Uterus (tissue), 4 donors: Measurements from ENCODE around the gene PCAT7. TPM values are rescaled to one million over a fixed set of nuclear protein-coding genes. Genes with fewer than 3 reads are reported as not detected.
"Not testable (repeated sequence)": the region's sequence is repeated elsewhere in the genome, so short reads cannot be mapped to it uniquely, and the experiment has no call there.

Source experiments
- DNase-seq, 2 donors: peaks; one replicate each; pipeline ENCODE4 v3.0.0-alpha.2; 2019 to 2020
- H3K27ac ChIP-seq, 2 donors: fragments of 200-600 bp; sonication (generic); 1 replicate in 1 of 2; 2 replicates in 1 of 2; pipeline ENCODE4 v1.5.1; 2016 to 2018
- H3K27me3 ChIP-seq, 2 donors: fragments of 200-600 bp; sonication (generic); one replicate each; pipeline ENCODE4 v1.5.1; 2018 to 2019; ENCODE audit warnings: control low read depth in 1 of 2
- H3K36me3 ChIP-seq, 2 donors: fragments of 200-600 bp; sonication (generic); one replicate each; pipeline ENCODE4 v1.5.1; 2019; ENCODE audit warnings: control low read depth in 1 of 2
- H3K4me1 ChIP-seq, 2 donors: fragments of 200-600 bp; sonication (generic); one replicate each; pipeline ENCODE4 v1.5.1; 2018 to 2019; ENCODE audit warnings: control low read depth in 1 of 2
- H3K4me3 ChIP-seq, 2 donors: fragments of 200-600 bp; sonication (generic); 1 replicate in 1 of 2; 2 replicates in 1 of 2; pipeline ENCODE4 v1.5.1; 2018 to 2019; ENCODE audit warnings: mild to moderate bottlenecking in 1 of 2
- H3K9me3 ChIP-seq, 2 donors: fragments of 200-600 bp; sonication (generic); one replicate each; pipeline ENCODE4 v1.5.1; 2019; ENCODE audit warnings: control low read depth in 1 of 2
- CTCF ChIP-seq, 4 experiments: fragments of 200-600 bp in 2 of 4; fragments of 450-650 bp in 2 of 4; sonication (generic) in 2 of 4; IDR thresholded peaks; one replicate each; pipeline ENCODE4 v1.5.1; 2016 to 2019; ENCODE audit warnings: antibody characterized with exemption in 4 of 4, mild to moderate bottlenecking in 2 of 4, moderate library complexity in 1 of 4
- POLR2A ChIP-seq, 2 donors: fragments of 450-650 bp; IDR thresholded peaks; one replicate each; pipeline ENCODE4 v1.6.1; 2016; ENCODE audit warnings: antibody characterized with exemption in 2 of 2, mild to moderate bottlenecking in 1 of 2, moderate library complexity in 1 of 2
- intact Hi-C: fragments of 100-400 bp; cut with DNase I; formaldehyde crosslinking; loops from one replicate; pipeline ENCODE4 v1.15.1; 2023; ENCODE audit warnings: low total_unique reads
- total RNA-seq, 4 donors: library from RNA; depleted of rRNA in 3 of 4; stranded (reverse); fragments of >200 nt in 3 of 4; gene quantifications; one replicate each; pipeline versions ENCODE4 v1.1.0 to v1.2.4, GENCODE V29; 2014 to 2023
- donor health status: DM: yes; HTN: yes; CAD: no.

Gene PCAT7
- total RNA-seq, 4 donors from 2014 or later, result not detected

DNA sequence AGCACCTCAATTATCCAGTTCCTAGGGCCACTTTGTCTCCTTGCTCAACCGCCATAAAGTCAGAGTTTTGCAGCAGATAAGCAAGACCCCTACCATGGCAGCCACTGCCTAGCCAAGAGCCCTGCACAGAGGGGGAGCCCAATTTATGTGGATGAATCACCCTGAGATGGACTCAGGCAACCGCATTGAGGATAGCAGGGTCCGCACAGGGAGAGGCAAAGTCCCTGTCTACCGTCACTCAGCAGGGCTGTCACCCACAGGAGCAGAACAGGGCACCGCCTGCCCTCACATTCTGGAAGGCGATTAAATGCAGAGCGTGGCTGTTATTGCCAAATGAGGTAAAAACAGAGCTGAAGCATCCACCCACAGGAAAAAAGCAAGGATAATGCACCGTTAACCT, 37.0 kb downstream of the PCAT7 start:
- Histone ChIP-seq H3K9me3 (no peaks in the 10 kb centered on the region), H3K36me3 (no peaks in the 10 kb centered on the region), H3K27ac (no peak overlapping the region), H3K4me1 (no peaks in the 10 kb centered on the region), H3K4me3 (no peak overlapping the region), H3K27me3 (no peaks in the 10 kb centered on the region)
- DNase-seq, result no peak
- TF ChIP-seq CTCF (IDR thresholded peaks at IDR 0.05) (no peak), POLR2A (IDR thresholded peaks at IDR 0.05) (no peak)
- intact Hi-C loops, result no loop called here

GRCh38 chr9:94592683-94593082, 37.8 kb downstream of the PCAT7 start:
- H3K27ac ChIP-seq, H3K4me1 ChIP-seq, H3K36me3 ChIP-seq, DNase-seq, intact Hi-C loops, H3K27me3 ChIP-seq, H3K4me3 ChIP-seq, H3K9me3 ChIP-seq: not testable (repeated sequence)

DNA sequence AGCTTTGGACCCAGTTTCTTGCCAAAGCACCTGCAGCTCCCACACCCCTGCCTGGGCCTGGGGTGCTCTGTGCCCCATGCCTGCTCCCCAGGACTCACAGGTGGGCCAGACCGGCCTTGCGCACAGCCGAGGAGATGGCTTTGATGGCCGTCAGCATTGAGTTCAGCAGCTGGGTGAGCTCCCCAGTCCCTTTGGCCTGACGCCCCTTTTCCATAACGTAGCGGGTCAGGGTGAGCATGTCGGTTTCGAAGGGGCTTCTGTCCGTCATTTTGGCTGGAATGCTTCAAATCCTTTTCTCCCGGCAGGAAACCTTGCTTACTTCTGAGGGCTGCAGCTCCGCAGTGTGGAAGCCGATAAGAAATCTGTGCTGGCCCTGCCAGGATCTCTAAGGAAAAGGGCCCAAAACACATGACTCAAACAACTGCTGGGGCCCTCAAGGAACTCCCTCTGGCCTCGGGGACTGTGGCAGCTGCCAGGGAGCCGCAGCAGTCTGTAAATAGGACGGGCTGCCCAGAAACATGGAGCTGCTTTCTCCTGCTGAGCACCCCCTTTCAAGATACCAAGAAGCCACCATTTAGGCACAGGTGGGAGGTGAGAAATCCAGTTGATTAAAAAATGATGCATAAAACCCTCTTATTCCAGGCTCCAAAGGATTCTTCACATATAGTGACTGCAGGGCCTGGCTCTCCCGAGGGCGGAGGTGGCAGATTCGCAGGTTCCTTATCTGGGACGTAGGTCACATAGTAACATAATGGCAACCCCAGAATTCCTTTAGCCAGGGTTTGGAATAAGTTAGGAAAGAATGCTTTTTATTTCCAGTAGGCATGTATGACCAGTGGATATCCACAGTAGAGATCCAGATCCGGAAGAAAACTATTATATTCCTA, 38.8 kb downstream of the PCAT7 start, which contains the start of gene FBP2:
Gene FBP2 (minus strand): TSS at position 366 of the 887 bp plus-strand sequence. CDS start 98 bp downstream, at position 268.
- TF ChIP-seq POLR2A (IDR thresholded peaks at IDR 0.05), result no peak
- no peak for TF ChIP-seq CTCF (IDR thresholded peaks at IDR 0.05)
- H3K4me1 ChIP-seq, result no peaks in the 10 kb centered on the region
- no peaks in the 10 kb centered on the region for H3K27me3 ChIP-seq
- intact Hi-C loops, result no loop called here
- H3K4me3 ChIP-seq, result no peak within 1 kb of the TSS
- no peaks in the 10 kb centered on the region for H3K9me3 ChIP-seq
- DNase-seq, result no peak
- no peaks in the 10 kb centered on the region for H3K36me3 ChIP-seq
- no peak within 1 kb of the TSS for H3K27ac ChIP-seq

GRCh38 chr9:94599102-94599501, 44.2 kb downstream of the PCAT7 start:
- Histone ChIP-seq H3K27ac (no peak overlapping the region), H3K36me3 (no peaks in the 10 kb centered on the region), H3K4me3 (no peak overlapping the region), H3K27me3 (no peaks in the 10 kb centered on the region), H3K4me1 (no peaks in the 10 kb centered on the region), H3K9me3 (no peaks in the 10 kb centered on the region)
- no peak for TF ChIP-seq POLR2A (IDR thresholded peaks at IDR 0.05)
- no peak for TF ChIP-seq CTCF (IDR thresholded peaks at IDR 0.05)
- DNase-seq, result no peak
- intact Hi-C loops, result no loop called here

DNA sequence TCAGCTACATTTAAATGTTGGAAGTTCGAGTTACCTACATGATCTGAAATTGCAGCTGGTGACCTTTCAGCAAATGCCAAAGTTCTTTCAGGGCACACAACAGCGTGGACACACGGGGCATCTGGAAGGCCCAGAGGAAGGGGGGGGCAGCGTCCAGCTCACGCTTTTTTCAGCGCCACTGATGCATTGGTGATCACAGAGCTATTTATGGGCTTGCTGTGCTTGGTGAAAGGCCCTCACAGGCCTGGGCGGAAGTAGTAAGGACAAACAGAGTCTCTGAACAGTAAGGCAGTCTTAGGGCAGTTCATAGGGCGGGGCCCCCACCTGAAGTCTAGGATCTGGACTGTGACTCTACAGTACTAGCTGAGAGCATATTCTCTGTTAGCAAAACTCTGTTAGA, 45.4 kb downstream of the PCAT7 start:
- no peak for DNase-seq
- intact Hi-C loops, result loop anchor here (10.0 kb wide), 1 partner anchor 505 kb away; no protein-coding TSS in a partner anchor
- Histone ChIP-seq H3K36me3 (no peaks in the 10 kb centered on the region), H3K4me3 (no peak overlapping the region), H3K4me1 (no peaks in the 10 kb centered on the region), H3K27ac (no peak overlapping the region), H3K9me3 (no peaks in the 10 kb centered on the region), H3K27me3 (no peaks in the 10 kb centered on the region)
- TF ChIP-seq CTCF (IDR thresholded peaks at IDR 0.05), result no peak
